Adrenal gland (tissue), 12 donors: ENCODE data around the gene SYNGR1. TPM values are rescaled to one million over a fixed set of nuclear protein-coding genes. Genes with fewer than 3 reads are reported as not detected.

Experiments
- DNase-seq, 7 donors: peaks; one replicate each; pipeline ENCODE4 v3.0.0-alpha.2; 2019 to 2020
- H3K27ac ChIP-seq, 5 donors: fragments of 200-600 bp; sonication (generic) in 4 of 5; 1 replicate in 3 of 5; 2 replicates in 2 of 5; pipeline versions ENCODE4 v1.5.1 to v1.8.0; 2016 to 2020; ENCODE audit warnings: mild to moderate bottlenecking in 1 of 5
- H3K27me3 ChIP-seq: fragments of 200-600 bp; 2 replicates; pipeline ENCODE4 v1.8.0; 2021
- H3K36me3 ChIP-seq, 2 donors: fragments of 200-600 bp; replicated peaks in 1 of 2; 1 replicate in 1 of 2; 2 replicates in 1 of 2; pipeline versions ENCODE4 v1.5.1 to v1.8.0; 2018 to 2022
- H3K4me1 ChIP-seq, 2 donors: fragments of 200-600 bp; replicated peaks in 1 of 2; 1 replicate in 1 of 2; 2 replicates in 1 of 2; pipeline versions ENCODE4 v1.5.1 to v1.8.0; 2018 to 2021
- H3K4me3 ChIP-seq, 4 donors: fragments of 200-600 bp; sonication (generic) in 3 of 4; one replicate each; pipeline ENCODE4 v1.5.1; 2016 to 2018
- H3K9me3 ChIP-seq, 3 donors: fragments of 200-600 bp; sonication (generic) in 1 of 3; replicated peaks in 1 of 3; 1 replicate in 2 of 3; 2 replicates in 1 of 3; pipeline versions ENCODE4 v1.5.1 to v1.8.0; 2016 to 2021
- POLR2A ChIP-seq, 2 donors: fragments of 450-650 bp; IDR thresholded peaks; one replicate each; pipeline ENCODE4 v1.6.1; 2017; ENCODE audit warnings: antibody characterized with exemption in 2 of 2, mild to moderate bottlenecking in 2 of 2, moderate library complexity in 1 of 2
- WGBS, 4 donors: extraction: QIAGEN DNeasy Blood & Tissue Kit in 2 of 4; methylation state at CpG; one replicate each; pipeline versions ENCODE4 v1.1.5 to v1.1.7; 2013 to 2017; 5-methylcytosine and 5-hydroxymethylcytosine counted together
- intact Hi-C, 2 donors: fragments of 100-400 bp; cut with DNase I; formaldehyde crosslinking; loops; one replicate each; pipeline versions ENCODE4 v1.14.1 to v1.15.0; 2022 to 2023
- polyA plus RNA-seq, 3 donors: library from polyadenylated mRNA; stranded (reverse); fragments of 200-250 nt in 2 of 3; fragments of 350-450 nt in 1 of 3; fragmentation: Illumina TruSeq in 1 of 3; extraction: RNeasy Lipid Tissue Mini Kit (QIAGEN cat#74804) in 1 of 3; gene quantifications; one replicate each; pipeline ENCODE4 v1.2.3, GENCODE V29; 2013 to 2014
- total RNA-seq, 9 donors: library from RNA; depleted of rRNA in 4 of 9; stranded (reverse); fragments of >200 nt in 4 of 9; fragments of 120-200 nt in 1 of 9; fragmentation: NEBNext Ultra II Directional in 1 of 9; extraction: Animal tissue kit (Norgen Biotek cat#: 25700) in 1 of 9; gene quantifications; one replicate each; pipeline versions ENCODE4 v1.1.0 to v1.2.4, GENCODE V29; 2013 to 2023
- TF ChIP-seq, protein P1 (sequence below), 6 experiments: fragments of 450-650 bp in 4 of 6; fragments of 200-600 bp in 2 of 6; sonication (generic) in 1 of 6; IDR thresholded peaks; 1 replicate in 5 of 6; 2 replicates in 1 of 6; pipeline versions ENCODE4 v1.5.1 to v1.8.0; 2016 to 2021; ENCODE audit warnings: antibody characterized with exemption in 6 of 6, mild to moderate bottlenecking in 2 of 6, moderate library complexity in 1 of 6
- donor health status: healthy with polysubstance abuse.
- donor health status: Bipolar disorder and iron deficiency.
- donor health status: DM: yes; HTN: yes; CAD: no.
- donor health status: DM: no; HTN: no; CAD: no.
- donor health status: DM: no; HTN: no; CAD: no.
- donor health status: DM: yes; HTN: yes; CAD: no.

SYNGR1 gene
- total and polyA plus RNA-seq, 12 donors = 8.5 to 80.0 (median 28.2) TPM

DNA sequence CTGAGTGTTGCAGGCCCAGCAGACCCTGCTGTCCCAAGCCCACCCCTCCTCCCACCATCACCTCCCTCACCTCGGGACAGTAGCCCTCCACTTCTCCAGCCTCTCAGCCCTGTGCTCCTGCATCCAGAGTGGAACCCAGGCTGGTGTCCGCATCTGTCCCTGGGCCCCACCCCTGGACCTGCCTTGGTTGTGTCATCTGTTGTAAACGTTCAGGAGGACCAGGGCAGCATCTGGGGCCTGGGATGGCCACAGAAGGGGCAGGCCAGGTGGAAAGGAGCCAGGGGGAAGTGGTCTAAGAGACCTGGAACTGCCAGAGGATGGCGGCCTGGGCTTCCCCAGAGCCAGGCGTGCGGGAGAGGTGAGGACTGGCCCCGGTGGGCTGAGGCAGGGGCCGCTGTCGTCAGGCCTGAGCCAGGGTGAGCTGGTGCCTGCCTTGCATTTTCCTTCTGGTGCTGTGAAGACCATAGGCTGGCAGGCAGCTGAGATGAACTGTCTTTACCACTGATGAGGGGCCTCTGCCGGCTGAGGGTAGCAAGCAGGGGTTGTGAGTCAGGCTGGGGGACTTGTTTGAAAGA lies 80.9 kb downstream of the SYNGR1 start:
- TF ChIP-seq POLR2A (IDR thresholded peaks at IDR 0.05) = no peak
- TF ChIP-seq, protein P1, sequence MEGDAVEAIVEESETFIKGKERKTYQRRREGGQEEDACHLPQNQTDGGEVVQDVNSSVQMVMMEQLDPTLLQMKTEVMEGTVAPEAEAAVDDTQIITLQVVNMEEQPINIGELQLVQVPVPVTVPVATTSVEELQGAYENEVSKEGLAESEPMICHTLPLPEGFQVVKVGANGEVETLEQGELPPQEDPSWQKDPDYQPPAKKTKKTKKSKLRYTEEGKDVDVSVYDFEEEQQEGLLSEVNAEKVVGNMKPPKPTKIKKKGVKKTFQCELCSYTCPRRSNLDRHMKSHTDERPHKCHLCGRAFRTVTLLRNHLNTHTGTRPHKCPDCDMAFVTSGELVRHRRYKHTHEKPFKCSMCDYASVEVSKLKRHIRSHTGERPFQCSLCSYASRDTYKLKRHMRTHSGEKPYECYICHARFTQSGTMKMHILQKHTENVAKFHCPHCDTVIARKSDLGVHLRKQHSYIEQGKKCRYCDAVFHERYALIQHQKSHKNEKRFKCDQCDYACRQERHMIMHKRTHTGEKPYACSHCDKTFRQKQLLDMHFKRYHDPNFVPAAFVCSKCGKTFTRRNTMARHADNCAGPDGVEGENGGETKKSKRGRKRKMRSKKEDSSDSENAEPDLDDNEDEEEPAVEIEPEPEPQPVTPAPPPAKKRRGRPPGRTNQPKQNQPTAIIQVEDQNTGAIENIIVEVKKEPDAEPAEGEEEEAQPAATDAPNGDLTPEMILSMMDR (IDR thresholded peaks at IDR 0.05) = no peak
- DNase-seq = no peak
- no peak overlapping the region for H3K4me3 ChIP-seq
- intact Hi-C loops = loop anchor here in 1 of 2 donors (10.0 kb wide), 1 partner anchor 64 kb away; no protein-coding TSS in a partner anchor
- H3K27ac ChIP-seq = peak overlapping the region; percentile 72 to 97 (median 93)
- H3K9me3 ChIP-seq = no peaks in the 10 kb centered on the region
- peaks cover 19 to 61% of the 10 kb centered on the region in 2 donors for H3K4me1 ChIP-seq
- no peaks in the 10 kb centered on the region for H3K27me3 ChIP-seq
- 69 to 77% (median 73%) methylated on average over 5 to 10 of the region's 10 CpGs for WGBS, 4 donors
- H3K36me3 ChIP-seq = peaks cover 0 to 47% of the 10 kb centered on the region in 2 donors

DNA sequence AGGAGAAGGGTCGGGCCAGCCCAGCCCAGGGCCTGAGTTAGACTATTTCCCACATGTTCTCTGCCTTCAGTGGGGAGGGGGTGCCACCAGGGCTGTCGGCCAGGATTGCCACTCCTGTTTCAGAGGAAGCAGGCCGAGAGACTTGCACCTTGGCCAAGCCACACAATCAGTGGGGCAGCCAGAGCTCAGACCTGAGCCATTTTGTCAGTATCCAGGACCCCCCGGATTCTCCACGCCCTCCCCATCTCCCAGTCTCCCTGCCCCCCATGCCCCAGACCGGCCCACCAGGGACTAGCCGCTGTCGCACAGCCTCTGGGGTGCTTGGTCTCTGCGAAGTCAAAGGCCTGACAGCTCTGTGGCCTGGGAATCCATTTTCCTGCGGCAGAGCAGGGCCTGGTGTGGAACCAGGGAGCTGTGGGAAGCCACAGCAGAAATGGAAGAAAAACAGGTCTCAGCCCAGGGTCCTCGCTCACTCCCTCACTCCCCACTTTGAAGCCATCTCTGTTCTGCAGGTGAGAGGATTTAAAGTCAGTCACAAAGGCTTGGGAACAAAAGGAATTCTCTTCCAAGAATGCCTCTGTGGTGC lies 81.5 kb downstream of the SYNGR1 start:
- no peaks in the 10 kb centered on the region for H3K27me3 ChIP-seq
- H3K4me3 ChIP-seq = no peak overlapping the region
- peaks cover 19 to 66% of the 10 kb centered on the region in 2 donors for H3K4me1 ChIP-seq
- H3K27ac ChIP-seq = peak overlapping the region; percentile 72 to 97 (median 93)
- WGBS, 4 donors = 71 to 78% (median 77%) methylated on average over 5 to 11 of the region's 11 CpGs
- TF ChIP-seq, protein P1 (IDR thresholded peaks at IDR 0.05) = no peak
- no peak for TF ChIP-seq POLR2A (IDR thresholded peaks at IDR 0.05)
- H3K9me3 ChIP-seq = no peaks in the 10 kb centered on the region
- no peak for DNase-seq
- intact Hi-C loops = loop anchor here in 1 of 2 donors (10.0 kb wide), 1 partner anchor 63 kb away; no protein-coding TSS in a partner anchor
- H3K36me3 ChIP-seq = peaks cover 0 to 44% of the 10 kb centered on the region in 2 donors

DNA sequence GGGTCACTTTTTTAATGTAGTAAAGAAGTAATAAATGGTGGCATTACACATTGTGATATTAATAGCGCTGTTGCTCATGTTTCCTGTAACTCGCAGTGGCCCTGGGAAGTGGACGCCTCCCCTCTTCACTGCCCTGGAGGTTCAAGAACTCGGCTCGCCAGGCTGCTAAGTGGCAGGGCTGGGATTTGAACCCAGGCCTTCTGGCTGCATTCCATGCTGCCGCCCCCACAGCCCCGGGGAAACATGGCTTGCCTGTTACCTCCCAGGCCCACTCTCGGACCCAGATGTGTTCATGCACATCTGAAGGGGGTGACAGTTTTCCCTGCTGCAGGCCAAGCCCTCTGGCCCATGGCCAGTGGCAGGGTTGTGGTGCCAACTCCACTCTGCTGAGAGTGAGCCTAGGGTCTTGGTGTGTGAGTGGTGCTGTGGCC lies 82.0 kb downstream of the SYNGR1 start:
- 2 to 24% (median 21%) methylated on average over 5 to 8 of the region's 8 CpGs for WGBS, 4 donors
- DNase-seq = peak; percentile 62 to 89 (median 87)
- intact Hi-C loops = loop anchor here in 1 of 2 donors (10.0 kb wide), 1 partner anchor 63 kb away; no protein-coding TSS in a partner anchor
- Histone ChIP-seq H3K9me3 (no peaks in the 10 kb centered on the region), H3K27ac (peak overlapping the region; percentile 72 to 97 (median 93)), H3K36me3 (peaks cover 0 to 38% of the 10 kb centered on the region in 2 donors), H3K27me3 (no peaks in the 10 kb centered on the region), H3K4me1 (peaks cover 19 to 66% of the 10 kb centered on the region in 2 donors), H3K4me3 (no peak overlapping the region)
- TF ChIP-seq POLR2A (IDR thresholded peaks at IDR 0.05) = peak in 1 of 2 donors; percentile 45
- TF ChIP-seq, protein P1 (IDR thresholded peaks at IDR 0.05) = no peak

DNA sequence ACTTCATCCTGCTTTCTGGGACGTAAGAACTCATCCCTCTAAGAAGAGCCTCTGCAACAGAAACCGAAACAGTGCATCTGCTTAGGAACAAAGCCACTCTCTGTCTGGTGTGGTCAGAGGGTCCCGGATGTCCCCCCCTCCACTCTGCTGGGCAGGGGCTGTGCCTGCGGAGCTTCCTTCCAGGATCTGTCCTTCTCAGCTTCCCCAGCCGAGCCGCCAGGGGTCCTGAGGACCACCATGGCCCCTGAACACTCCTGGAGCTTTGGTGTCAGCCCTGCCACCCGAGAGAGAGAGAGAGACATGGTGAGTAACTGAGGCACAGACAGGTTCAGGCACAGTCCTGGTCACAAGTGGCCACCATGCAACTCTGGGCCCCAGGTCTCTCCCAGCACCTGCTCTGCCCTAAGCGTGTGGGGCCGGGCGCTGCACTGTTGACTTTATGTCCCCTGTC lies 82.6 kb downstream of the SYNGR1 start:
- Histone ChIP-seq H3K27me3 (no peaks in the 10 kb centered on the region), H3K9me3 (no peaks in the 10 kb centered on the region), H3K4me1 (peaks cover 19 to 70% of the 10 kb centered on the region in 2 donors), H3K36me3 (peaks cover 0 to 33% of the 10 kb centered on the region in 2 donors), H3K4me3 (no peak overlapping the region), H3K27ac (peak overlapping the region in 4 of 5 donors; percentile 72 to 97 (median 94))
- 75 to 81% (median 79%) methylated on average over 7 to 10 of the region's 10 CpGs for WGBS, 4 donors
- intact Hi-C loops = loop anchor here in 1 of 2 donors (10.0 kb wide), 1 partner anchor 62 kb away; no protein-coding TSS in a partner anchor
- DNase-seq = no peak
- TF ChIP-seq POLR2A (IDR thresholded peaks at IDR 0.05) = no peak
- TF ChIP-seq, protein P1 (IDR thresholded peaks at IDR 0.05) = no peak
